Fibroblast of skin of right biceps (primary cell): ENCODE results near the gene PPEF2.

Experiments used
- DNase-seq: peaks from one replicate; pipeline ENCODE4 v3.0.0-alpha.2; 2013

PPEF2 gene

DNA sequence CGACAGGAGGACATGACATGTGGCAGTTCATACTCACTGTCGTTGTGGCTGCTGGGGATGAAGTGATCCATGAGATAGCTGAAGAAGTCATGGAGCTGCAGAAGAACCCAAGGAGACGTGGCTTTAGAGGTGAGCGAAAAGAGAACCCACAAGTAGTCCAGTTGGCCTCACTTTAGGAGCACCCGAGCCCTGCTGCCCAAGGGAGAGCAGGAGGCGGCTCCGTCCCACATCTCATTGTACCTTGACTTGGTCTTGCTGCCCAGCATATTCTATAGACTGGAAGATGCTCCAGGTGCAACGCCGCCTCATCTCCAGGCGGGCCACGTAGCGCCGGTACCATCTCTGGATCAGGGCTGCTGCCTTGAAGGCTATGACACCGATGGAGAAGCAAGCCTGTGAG is 10.6 kb downstream of the PPEF2 start:
- DNase-seq: no peak

- DNase-seq: no peak
Measured at GRCh38 chr4:75889537-75890199, 12.6 kb downstream of the PPEF2 start.

GRCh38 chr4:75886104-75886503 is 16.1 kb downstream of the PPEF2 start:
- no peak for DNase-seq

DNA sequence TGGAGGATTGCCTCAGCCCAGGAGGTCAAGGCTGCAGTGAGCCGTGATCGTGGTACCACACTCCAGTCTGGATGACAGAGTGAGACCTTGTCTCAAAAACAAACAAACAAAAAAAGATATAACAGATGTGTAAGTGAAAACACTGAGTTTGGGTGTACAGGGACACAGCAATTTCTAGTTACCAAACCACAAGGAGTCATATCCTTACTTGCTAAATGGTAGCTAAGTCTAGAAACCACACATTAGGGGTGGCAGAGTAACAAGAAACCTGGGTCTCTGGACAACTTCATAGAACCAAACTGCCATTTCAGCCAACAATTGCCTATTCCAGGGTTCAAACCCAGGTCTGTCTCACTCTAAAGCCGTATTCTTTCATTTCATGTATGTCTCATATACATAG is 20.8 kb downstream of the PPEF2 start:
- DNase-seq: no peak

DNA sequence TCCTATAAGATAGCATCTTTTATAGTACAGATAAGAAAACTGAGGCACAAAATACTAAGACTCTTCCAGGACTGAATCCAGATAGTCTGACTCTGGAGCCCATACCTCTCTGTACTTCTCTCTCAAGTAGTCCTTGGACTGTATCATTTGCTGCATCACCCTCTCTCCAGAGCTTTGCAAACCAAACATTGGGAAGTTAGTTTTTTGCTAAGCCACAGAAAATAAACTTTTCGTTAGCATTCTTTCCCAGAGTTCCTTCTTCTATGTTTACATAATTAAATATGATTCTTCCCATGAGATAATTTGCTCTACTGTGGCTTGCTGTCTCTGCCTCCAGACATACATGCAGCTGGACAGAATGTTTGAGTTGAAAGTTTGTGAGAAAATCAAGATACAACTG is 22.0 kb downstream of the PPEF2 start:
- DNase-seq: no peak

- DNase-seq: no peak
Measured at GRCh38 chr4:75878246-75878756, 24.0 kb downstream of the PPEF2 start.

DNA sequence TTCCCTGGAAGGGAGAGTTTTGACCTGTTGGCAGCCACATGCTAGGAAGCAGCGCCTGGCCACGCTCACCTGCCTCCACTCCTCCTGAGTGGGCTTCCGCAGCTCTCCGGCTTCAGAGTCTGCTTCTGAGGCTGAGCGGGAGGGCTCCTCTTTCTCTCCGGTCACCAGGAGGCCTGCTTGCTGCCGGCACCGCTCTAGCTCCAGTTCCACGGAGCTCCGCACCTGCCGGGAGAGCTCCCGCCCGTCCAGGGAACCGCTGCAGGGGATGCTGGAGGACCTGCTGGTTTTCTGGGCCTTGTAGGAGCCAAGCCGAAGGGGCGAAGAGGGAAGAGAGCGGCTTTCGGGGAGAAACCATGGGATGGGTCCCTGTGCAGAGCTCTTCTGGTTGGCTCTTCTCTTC is 26.0 kb downstream of the PPEF2 start:
- DNase-seq: no peak

- DNase-seq: no peak
Measured at GRCh38 chr4:75869100-75869499, 33.2 kb downstream of the PPEF2 start.

- DNase-seq: no peak
Measured at GRCh38 chr4:75867130-75867529, 35.1 kb downstream of the PPEF2 start.

GRCh38 chr4:75860606-75861005 is 41.6 kb downstream of the PPEF2 start:
- no peak for DNase-seq

- no peak for DNase-seq
Measured at GRCh38 chr4:75858721-75859120, 43.5 kb downstream of the PPEF2 start.

DNA sequence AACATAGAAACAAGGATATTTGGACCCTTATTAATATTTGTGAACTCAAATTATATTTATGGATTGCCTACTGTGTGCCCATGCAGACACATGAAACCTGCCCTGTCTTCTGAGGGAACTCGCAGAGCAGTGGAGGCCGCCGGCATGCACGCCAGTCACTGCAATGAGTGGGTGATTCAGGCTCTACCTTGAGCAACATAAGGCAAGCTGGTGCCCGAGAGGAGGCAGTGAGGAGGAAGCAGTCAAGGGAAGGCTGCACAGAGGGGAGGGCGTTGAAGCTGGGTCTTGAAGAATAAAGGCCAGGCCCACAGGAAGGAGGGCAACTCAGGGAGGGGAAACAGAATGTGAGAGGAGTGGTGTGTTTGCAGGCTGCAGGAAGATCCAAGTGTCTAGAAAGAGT is 52.8 kb downstream of the PPEF2 start:
- DNase-seq: no peak

DNA sequence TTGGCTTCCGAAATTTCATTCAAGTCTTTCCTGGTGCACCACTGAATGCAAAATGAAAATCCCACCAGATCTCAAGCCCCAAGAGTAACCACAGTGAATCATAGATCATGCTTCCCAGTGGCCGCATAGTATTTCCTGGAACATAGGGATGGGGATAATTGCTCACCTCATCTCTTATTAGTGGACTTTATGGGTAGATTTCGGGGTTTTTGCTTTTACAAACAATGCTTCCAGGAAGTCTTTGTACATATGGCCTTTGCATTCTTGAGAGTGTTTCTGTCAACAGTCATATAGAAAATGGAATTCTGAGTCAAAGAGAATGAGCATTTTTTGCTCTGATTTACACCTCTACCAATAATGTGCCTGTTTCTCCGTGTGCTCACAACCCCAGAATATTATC is 53.4 kb downstream of the PPEF2 start:
- peak; percentile 69 for DNase-seq

- peak; percentile 88 for DNase-seq
Measured at GRCh38 chr4:75848171-75848760, 54.0 kb downstream of the PPEF2 start.

DNA sequence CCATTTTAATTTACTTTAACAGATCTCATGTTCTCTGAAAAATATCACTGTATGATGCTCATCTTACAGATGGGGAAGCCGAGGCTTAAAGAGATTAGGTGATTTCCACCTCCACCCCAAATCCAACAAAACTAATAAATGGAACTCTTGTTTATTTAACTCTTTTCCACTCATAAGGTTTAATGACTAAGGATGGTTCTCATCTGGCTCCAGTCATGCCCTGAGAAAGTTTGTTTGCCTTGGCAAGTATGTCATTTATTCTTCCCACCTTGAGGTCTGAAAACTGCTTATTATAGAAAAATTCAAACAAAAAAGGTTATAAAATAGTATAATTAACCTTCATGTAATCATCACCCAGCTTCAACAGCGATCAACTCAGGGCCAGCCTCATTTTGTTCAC is 56.3 kb downstream of the PPEF2 start:
- no peak for DNase-seq

- peak; percentile 89 for DNase-seq
Measured at GRCh38 chr4:75844151-75844662, 58.0 kb downstream of the PPEF2 start.

DNA sequence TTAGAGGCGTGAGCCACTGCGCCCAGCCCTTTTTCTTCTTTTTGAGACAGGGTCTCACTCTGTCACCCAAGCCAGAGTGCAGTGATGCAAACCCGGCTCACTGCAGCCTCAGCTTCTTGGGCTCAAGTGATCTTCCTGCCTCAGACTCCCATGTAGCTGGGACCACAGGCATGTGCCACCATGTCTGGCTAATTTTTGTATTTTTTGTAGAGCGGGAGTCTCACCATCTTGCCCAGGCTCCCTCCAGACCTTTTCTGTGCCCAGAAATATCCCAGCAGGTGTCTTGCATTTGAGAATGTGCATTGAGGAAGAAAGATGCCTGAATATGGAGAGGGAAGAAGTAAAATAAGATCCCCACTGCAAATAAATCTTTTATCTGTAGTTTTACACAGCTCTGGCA is 58.7 kb downstream of the PPEF2 start:
- DNase-seq: no peak

DNA sequence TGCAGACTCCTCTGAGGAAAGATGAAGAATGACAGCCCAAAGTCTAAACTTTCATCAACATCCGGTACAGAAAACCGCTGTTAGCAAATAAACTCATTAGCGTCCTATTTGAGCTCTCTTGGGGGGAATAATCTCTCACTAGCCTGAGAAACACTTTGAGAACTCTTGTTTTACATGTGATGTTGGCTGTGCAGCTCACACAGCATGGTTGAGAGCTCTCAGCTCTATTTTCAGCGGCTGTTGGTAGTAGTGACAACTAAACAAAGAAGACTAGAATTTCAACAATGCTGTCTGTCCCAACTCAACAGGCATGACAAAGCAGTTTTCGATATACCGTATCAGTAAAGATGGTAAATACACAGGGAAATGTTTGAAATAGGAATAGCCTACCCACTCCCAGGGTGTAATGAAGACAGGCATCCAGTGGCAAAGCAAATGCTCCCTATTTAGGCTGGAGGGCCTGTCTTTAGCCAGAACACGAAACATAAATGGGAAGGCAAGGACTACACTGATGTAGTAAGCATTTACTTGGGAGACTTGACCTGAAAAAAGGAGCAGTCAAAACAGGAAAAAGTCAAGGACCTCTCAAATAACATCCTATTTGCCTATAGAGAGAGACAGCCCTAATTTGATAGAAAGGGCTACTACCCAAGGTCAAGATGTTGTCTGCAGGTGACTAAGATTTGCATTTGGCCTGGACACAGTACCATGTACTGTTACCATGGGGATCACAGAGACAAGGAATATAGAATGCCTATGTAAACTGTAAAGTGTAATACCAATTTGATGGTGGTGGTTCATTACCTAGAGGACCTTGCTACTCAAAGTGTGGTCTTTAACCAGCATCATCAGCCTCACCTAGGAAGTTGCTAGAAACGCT is 60.4 kb downstream of the PPEF2 start:
- no peak for DNase-seq

- DNase-seq: no peak
Measured at GRCh38 chr4:75834772-75835154, 67.5 kb downstream of the PPEF2 start.

DNA sequence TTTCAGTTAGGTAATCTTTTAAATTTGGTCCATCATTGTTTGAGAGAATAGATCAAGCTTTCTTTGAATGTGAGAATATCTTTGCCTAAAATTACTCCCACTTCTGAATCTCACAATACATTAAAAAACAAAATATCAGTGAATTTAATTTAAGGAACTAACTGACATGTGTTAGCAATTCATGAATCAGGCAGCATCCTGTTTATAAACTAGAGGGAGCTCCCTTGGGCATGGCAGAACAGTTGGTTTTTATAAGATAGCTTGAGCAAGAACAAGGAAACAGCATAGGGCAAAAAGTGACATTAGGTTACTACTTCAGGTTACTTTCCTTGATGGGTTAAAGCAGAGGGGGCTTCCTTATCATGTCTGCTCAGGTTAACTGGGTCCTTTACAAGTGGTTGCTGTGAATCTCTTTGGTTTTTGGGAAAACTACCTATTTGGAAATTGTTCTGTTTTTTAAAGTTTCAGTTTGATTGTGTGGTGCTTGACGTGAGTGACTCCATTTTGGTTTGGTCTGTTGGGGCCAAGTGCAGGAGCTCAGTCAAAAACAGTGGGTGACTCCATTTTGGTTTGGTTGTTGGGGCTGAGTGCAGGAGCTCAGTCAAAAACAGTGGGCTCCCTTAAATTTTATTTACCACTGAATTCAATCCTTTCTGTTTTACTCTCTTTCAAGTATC is 68.0 kb downstream of the PPEF2 start:
- DNase-seq: no peak

GRCh38 chr4:75831856-75832405 is 70.3 kb downstream of the PPEF2 start:
- no peak for DNase-seq

DNA sequence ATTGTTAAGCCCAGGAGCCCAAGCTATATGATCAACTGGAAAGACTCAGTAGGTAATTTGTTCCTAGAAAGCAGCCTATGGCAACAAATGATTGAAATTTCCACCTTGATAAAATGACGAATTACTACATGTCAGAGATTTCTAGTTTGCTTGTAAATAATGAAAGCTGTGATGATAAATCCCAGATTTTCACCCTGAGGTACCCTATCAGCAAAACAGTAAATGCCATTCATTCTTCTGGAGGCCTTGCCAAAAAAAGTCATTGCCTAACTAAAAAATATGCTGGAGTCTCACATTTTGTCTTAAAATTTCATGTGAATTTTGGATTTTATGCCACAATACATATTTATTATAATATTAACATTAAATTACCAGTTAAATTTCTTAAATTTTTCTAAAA is 71.3 kb downstream of the PPEF2 start:
- no peak for DNase-seq

GRCh38 chr4:75823812-75824211 is 78.4 kb downstream of the PPEF2 start:
- no peak for DNase-seq
